Measurements from ENCODE around the gene MFSD11. TPM values are rescaled to one million over a fixed set of nuclear protein-coding genes. Genes with fewer than 3 reads are reported as not detected.

The MFSD11 gene
- total RNA-seq, 2 experiments from 2014 or later: 55.1 to 63.1 TPM

DNA sequence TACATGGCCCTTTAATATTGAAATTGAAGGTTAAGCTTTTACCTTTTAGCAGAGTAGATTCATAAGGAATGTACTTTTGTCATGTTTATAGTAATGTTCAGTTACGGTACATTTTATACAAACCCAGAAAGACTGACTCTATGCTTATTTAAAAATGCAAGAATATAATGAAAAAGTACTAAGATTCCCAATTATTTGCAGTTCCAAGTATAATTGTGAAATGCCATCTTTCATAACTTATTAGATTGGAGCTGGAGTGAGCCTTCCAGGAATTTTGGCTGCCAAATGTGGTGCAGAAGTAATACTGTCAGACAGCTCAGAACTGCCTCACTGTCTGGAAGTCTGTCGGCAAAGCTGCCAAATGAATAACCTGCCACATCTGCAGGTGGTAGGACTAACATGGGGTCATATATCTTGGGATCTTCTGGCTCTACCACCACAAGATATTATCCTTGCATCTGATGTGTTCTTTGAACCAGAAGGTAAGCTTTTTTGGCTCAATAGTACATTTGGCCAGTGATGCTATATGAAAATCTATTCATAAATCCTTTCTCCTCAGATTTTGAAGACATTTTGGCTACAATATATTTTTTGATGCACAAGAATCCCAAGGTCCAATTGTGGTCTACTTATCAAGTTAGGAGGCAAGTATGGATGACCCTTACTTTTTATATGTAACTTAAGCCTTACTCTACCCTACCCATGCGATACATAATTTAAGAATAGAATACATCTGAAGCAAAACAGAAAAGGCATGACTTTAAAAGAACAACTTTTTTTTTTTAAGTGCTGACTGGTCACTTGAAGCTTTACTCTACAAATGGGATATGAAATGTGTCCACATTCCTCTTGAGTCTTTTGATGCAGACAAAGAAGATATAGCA lies 4.9 kb upstream of the MFSD11 start:
- H3K27ac ChIP-seq (ENCODE audit: low read depth, low read length, poor library complexity, severe bottlenecking): peak overlapping the region; percentile 92
- H3K79me2 ChIP-seq (ENCODE audit: insufficient read depth, low read depth, low read length): peaks cover 89% of the 10 kb centered on the region
- H3K36me3 ChIP-seq (ENCODE audit: insufficient read depth, low read length): peaks cover 78% of the 10 kb centered on the region
- intact Hi-C loops (cut with micrococcal nuclease; ENCODE audit: unreplicated experiment): loop anchor here (10.0 kb wide), 2 partner anchors 712 to 1068 kb away; partner anchors contain the start of genes RECQL5 and SAP30BP
- H3K9me2 ChIP-seq (ENCODE audit: insufficient read depth, low read length): no peaks in the 10 kb centered on the region
- DNase-seq (ENCODE audit: low spot score): peak; percentile 37
- peaks cover 36% of the 10 kb centered on the region for H4K20me1 ChIP-seq (ENCODE audit: insufficient read depth, low read length)
- H3K9me3 ChIP-seq (ENCODE audit: low read length): no peaks in the 10 kb centered on the region
- TF ChIP-seq, protein P1, sequence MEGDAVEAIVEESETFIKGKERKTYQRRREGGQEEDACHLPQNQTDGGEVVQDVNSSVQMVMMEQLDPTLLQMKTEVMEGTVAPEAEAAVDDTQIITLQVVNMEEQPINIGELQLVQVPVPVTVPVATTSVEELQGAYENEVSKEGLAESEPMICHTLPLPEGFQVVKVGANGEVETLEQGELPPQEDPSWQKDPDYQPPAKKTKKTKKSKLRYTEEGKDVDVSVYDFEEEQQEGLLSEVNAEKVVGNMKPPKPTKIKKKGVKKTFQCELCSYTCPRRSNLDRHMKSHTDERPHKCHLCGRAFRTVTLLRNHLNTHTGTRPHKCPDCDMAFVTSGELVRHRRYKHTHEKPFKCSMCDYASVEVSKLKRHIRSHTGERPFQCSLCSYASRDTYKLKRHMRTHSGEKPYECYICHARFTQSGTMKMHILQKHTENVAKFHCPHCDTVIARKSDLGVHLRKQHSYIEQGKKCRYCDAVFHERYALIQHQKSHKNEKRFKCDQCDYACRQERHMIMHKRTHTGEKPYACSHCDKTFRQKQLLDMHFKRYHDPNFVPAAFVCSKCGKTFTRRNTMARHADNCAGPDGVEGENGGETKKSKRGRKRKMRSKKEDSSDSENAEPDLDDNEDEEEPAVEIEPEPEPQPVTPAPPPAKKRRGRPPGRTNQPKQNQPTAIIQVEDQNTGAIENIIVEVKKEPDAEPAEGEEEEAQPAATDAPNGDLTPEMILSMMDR (conservative IDR thresholded peaks at IDR 0.05; ENCODE audit: low read length): no peak
- no peak for TF ChIP-seq EZH2phosphoT487 (IDR thresholded peaks at IDR 0.05; ENCODE audit: borderline replicate concordance, low read depth, low read length)
- H3K4me2 ChIP-seq (ENCODE audit: low read length): peak overlapping the region; percentile 96
- no peak overlapping the region for H2AFZ ChIP-seq (ENCODE audit: low read length)
- ChIA-PET POLR2A (interaction anchor here (0.6 to 1.0 kb wide), 6 partner anchors 9 to 110 kb away, joined by 3 to 5 read pairs (median 3); no protein-coding TSS in a partner anchor), CTCF (ENCODE audit: unreplicated experiment) (no interaction called here)
- peak overlapping the region; percentile 77 for H3K4me3 ChIP-seq (ENCODE audit: low read depth, low read length, poor library complexity, severe bottlenecking)
- peaks cover 63% of the 10 kb centered on the region for H3K4me1 ChIP-seq (ENCODE audit: insufficient read depth, low read length, poor library complexity, severe bottlenecking)
- BruUV-seq (replicated peaks): TSS peak; percentile 4

DNA sequence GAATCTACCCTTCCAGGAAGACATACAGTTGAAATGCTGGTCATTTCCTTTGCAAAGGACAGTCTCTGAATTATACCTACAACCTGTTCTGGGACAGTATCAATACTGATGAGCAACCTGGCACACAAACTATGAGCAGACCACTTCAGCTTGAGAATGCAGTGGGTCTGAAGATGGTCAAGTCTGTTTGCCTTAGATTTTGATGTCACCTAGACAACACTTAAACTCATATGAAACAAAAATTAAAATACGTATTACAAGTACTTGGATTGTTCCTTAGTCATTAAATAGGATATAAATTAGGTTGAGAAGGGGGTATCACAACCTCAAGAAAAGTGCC lies 4.3 kb upstream of the MFSD11 start:
- TF ChIP-seq EZH2phosphoT487 (IDR thresholded peaks at IDR 0.05; ENCODE audit: borderline replicate concordance, low read depth, low read length): no peak
- TF ChIP-seq, protein P1 (conservative IDR thresholded peaks at IDR 0.05; ENCODE audit: low read length): no peak
- Histone ChIP-seq H3K4me2 (ENCODE audit: low read length) (peak overlapping the region; percentile 96), H3K4me1 (ENCODE audit: insufficient read depth, low read length, poor library complexity, severe bottlenecking) (peaks cover 61% of the 10 kb centered on the region), H4K20me1 (ENCODE audit: insufficient read depth, low read length) (peaks cover 36% of the 10 kb centered on the region), H3K9me2 (ENCODE audit: insufficient read depth, low read length) (no peaks in the 10 kb centered on the region), H3K9me3 (ENCODE audit: low read length) (no peaks in the 10 kb centered on the region), H3K27ac (ENCODE audit: low read depth, low read length, poor library complexity, severe bottlenecking) (peak overlapping the region; percentile 92), H3K36me3 (ENCODE audit: insufficient read depth, low read length) (peaks cover 78% of the 10 kb centered on the region), H3K79me2 (ENCODE audit: insufficient read depth, low read depth, low read length) (peaks cover 89% of the 10 kb centered on the region), H2AFZ (ENCODE audit: low read length) (no peak overlapping the region), H3K4me3 (ENCODE audit: low read depth, low read length, poor library complexity, severe bottlenecking) (peak overlapping the region; percentile 77)
- no TSS peak for BruUV-seq (replicated peaks)
- no peak for DNase-seq (ENCODE audit: low spot score)
- intact Hi-C loops (cut with micrococcal nuclease; ENCODE audit: unreplicated experiment): loop anchor here (10.0 kb wide), 2 partner anchors 711 to 1069 kb away; partner anchors contain the start of genes RECQL5 and SAP30BP
- ChIA-PET POLR2A (interaction anchor here (0.8 to 1.0 kb wide), 2 partner anchors 46 to 50 kb away, joined by 3 to 5 read pairs; no protein-coding TSS in a partner anchor), CTCF (ENCODE audit: unreplicated experiment) (no interaction called here)
